HepG2 (cell line): ENCODE results near the gene TYMP.

Experiments
- ARHGAP35 ChIP-seq: sonication (generic); formaldehyde crosslinking; IDR thresholded peaks from 2 replicates; pipeline ENCODE4 v1.9.0; 2022; ENCODE audit warnings: mild to moderate bottlenecking, inconsistent platforms, moderate library complexity, missing genetic modification reagents, borderline replicate concordance
- SAP130 ChIP-seq: IDR thresholded peaks from 2 replicates; pipeline ENCODE4 v1.6.1; 2016; ENCODE audit warnings: low read depth
- SIN3A ChIP-seq: IDR thresholded peaks from 2 replicates; pipeline ENCODE4 v1.6.1; 2011; ENCODE audit warnings: low read depth, mild to moderate bottlenecking, control low read depth, low read length, borderline replicate concordance
- TF ChIP-seq, protein P1 (sequence below): sonication (generic); formaldehyde crosslinking; IDR thresholded peaks from 2 replicates; pipeline ENCODE4 v1.5.0; 2020; ENCODE audit warnings: missing genetic modification reagents, mild to moderate bottlenecking, borderline replicate concordance
- TF ChIP-seq, protein P2 (sequence below): sonication (generic); formaldehyde crosslinking; IDR thresholded peaks from 2 replicates; pipeline ENCODE4 v1.4.0; 2020; ENCODE audit warnings: missing genetic modification reagents
- TF ChIP-seq, protein P3 (sequence below): sonication (generic); formaldehyde crosslinking; IDR thresholded peaks from 2 replicates; pipeline ENCODE4 v1.5.0; 2020; ENCODE audit warnings: mild to moderate bottlenecking, missing genetic modification reagents, moderate library complexity

DNA sequence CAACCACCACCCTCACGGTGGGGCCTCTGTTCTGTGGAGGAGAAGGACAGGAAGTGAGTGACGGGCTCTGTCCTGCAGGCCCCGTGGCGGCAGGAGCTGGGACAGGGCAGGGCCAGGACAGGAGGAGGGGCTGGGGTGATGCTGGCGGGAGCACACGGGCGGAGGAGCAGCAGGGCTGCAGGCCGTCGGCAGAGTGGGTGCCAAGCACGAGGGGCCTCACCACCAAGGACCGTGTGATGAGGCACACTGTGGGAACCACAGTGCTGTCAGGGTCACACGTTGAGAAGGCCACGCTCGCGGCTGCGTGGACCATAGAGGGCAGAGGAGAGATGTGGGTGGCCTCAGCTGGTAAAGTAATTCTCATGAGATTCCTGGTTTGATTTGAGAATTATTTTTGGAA, 12.9 kb downstream of the TYMP start:
- TF ChIP-seq, protein P1, sequence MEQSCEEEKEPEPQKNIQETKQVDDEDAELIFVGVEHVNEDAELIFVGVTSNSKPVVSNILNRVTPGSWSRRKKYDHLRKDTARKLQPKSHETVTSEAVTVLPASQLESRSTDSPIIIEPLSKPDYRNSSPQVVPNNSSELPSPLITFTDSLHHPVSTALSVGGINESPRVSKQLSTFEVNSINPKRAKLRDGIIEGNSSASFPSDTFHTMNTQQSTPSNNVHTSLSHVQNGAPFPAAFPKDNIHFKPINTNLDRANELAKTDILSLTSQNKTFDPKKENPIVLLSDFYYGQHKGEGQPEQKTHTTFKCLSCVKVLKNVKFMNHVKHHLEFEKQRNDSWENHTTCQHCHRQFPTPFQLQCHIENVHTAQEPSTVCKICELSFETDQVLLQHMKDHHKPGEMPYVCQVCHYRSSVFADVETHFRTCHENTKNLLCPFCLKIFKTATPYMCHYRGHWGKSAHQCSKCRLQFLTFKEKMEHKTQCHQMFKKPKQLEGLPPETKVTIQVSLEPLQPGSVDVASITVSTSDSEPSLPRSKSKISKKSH: no peak
- TF ChIP-seq ARHGAP35 (CRISPR knock-in tag) (no peak), SAP130 (CRISPR knock-in tag) (no peak), SIN3A (no peak)
- TF ChIP-seq, protein P2, sequence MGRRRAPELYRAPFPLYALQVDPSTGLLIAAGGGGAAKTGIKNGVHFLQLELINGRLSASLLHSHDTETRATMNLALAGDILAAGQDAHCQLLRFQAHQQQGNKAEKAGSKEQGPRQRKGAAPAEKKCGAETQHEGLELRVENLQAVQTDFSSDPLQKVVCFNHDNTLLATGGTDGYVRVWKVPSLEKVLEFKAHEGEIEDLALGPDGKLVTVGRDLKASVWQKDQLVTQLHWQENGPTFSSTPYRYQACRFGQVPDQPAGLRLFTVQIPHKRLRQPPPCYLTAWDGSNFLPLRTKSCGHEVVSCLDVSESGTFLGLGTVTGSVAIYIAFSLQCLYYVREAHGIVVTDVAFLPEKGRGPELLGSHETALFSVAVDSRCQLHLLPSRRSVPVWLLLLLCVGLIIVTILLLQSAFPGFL (CRISPR knock-in tag): no peak
- TF ChIP-seq, protein P3, sequence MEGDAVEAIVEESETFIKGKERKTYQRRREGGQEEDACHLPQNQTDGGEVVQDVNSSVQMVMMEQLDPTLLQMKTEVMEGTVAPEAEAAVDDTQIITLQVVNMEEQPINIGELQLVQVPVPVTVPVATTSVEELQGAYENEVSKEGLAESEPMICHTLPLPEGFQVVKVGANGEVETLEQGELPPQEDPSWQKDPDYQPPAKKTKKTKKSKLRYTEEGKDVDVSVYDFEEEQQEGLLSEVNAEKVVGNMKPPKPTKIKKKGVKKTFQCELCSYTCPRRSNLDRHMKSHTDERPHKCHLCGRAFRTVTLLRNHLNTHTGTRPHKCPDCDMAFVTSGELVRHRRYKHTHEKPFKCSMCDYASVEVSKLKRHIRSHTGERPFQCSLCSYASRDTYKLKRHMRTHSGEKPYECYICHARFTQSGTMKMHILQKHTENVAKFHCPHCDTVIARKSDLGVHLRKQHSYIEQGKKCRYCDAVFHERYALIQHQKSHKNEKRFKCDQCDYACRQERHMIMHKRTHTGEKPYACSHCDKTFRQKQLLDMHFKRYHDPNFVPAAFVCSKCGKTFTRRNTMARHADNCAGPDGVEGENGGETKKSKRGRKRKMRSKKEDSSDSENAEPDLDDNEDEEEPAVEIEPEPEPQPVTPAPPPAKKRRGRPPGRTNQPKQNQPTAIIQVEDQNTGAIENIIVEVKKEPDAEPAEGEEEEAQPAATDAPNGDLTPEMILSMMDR (CRISPR knock-in tag): no peak
